Activated gamma-delta T cell treated with anti-CD3 and anti-CD28 coated beads, Interleukin-2, amount 50 U/mL, for 16 hours (primary cell): Measurements from ENCODE around the gene KAT2B.
"Not testable (repeated sequence)": the region's sequence is repeated elsewhere in the genome, so short reads cannot be mapped to it uniquely, and the experiment has no call there.

ENCODE experiments used
- DNase-seq: peaks from one replicate; pipeline ENCODE4 v3.0.0-alpha.2; 2020; ENCODE audit warnings: low read depth

The KAT2B gene

DNA sequence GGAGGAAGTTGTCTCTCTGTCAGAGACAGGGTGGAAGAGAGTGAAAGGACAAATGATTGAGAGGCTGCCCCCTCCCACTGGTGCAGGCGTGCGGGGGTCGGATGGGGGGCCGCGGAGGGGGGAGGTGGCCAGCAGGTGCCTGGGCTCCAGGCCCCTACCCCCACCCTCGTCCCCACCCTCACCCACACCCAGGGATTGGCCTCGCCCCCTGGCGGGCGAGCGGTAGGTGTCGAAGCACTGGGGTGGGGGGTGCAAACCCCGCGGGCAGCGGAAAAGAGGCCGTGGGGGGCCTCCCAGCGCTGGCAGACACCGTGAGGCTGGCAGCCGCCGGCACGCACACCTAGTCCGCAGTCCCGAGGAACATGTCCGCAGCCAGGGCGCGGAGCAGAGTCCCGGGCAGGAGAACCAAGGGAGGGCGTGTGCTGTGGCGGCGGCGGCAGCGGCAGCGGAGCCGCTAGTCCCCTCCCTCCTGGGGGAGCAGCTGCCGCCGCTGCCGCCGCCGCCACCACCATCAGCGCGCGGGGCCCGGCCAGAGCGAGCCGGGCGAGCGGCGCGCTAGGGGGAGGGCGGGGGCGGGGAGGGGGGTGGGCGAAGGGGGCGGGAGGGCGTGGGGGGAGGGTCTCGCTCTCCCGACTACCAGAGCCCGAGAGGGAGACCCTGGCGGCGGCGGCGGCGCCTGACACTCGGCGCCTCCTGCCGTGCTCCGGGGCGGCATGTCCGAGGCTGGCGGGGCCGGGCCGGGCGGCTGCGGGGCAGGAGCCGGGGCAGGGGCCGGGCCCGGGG, at the start of gene KAT2B:
Gene KAT2B (plus strand): TSS at position 682 of the 783 bp plus-strand sequence. CDS start 32 bp downstream, at position 714.
- peak; percentile 75 for DNase-seq

GRCh38 chr3:19994796-19995195, 45.5 kb upstream of the KAT2B start:
- DNase-seq, result no peak

DNA sequence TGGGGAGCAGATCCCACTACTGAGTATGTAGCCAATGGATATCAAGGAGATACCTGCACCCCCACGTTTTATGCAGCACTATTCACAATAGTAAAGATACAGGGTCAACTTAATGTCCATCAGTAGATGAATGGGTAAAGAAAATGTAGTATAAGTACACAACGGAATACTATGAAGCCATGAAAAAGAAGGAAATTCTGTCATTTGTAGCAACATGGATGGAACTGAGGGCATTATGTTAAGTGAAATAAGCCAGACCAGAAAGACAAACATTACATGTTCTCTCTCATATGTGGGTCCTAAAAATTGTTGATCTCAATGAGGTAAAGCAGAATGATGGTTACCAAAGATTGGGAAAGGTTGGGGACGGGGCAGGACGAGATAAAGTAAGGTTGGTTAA, 42.7 kb upstream of the KAT2B start:
- no peak for DNase-seq

- DNase-seq, result no peak
Measured at GRCh38 chr3:20001932-20002331, 38.3 kb upstream of the KAT2B start.

- no peak for DNase-seq
Measured at GRCh38 chr3:20007960-20008359, 32.3 kb upstream of the KAT2B start.

DNA sequence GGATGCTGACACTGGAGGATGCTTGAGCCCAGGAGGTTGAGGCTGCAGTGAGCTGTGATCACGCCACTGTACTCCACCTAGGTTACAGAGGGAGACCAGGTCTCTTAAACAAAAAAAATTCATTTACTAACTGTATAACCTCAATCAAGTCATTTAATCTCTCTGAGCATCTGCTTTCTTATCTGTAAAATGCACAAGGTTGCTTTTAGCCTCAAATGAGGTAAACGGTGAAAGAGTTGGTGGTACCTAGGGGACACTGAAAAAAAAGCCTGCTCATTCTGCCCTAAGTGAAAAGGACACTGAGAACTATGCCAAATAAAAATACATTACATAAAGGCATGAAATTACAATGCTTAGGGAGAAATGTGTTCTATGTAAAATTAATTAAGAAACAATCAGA, 31.6 kb upstream of the KAT2B start:
- no peak for DNase-seq

DNA sequence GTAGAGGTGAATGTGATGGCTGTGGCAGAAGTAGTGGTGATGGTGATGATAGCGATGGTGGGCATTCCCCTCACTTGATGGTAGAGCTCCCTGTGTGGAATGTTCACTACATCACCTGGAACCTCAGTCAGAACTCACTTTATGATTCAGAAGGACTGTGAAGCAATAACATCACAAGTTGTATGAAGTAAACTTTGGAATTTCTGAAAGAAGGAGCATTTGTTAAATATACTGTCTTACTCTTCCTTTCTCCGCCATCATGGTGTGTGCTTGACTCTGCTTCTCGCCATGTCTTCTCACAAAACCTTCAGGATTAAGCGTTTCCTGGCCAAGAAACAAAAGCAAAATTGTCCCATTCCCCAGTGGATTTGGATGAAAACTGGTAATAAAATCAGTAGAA, 28.1 kb upstream of the KAT2B start, which contains the start of gene PP2D1:
Gene PP2D1 (minus strand): TSS at position 101 of the 400 bp plus-strand sequence. CDS start 192 bp downstream, outside the sequence.
- no peak for DNase-seq

DNA sequence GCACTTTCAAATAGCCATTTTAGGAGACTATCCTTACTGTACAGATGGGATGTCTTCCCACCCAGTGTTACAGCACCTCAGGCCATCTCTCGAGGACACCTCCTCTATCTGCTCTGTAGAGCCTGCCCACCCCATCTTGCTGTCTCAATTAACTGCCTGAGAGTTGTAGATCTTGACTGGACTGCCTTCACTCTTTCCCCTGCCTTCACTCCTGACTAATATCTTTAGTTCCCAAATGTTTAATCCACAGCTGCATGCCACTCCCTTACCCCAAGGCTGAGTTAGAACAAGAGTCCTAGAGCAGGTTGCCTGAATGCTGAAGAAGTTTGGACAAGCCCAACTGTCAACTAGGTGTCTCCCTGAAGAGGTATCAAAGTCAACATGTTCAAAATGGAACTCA, 26.9 kb upstream of the KAT2B start:
- DNase-seq, result no peak

DNA sequence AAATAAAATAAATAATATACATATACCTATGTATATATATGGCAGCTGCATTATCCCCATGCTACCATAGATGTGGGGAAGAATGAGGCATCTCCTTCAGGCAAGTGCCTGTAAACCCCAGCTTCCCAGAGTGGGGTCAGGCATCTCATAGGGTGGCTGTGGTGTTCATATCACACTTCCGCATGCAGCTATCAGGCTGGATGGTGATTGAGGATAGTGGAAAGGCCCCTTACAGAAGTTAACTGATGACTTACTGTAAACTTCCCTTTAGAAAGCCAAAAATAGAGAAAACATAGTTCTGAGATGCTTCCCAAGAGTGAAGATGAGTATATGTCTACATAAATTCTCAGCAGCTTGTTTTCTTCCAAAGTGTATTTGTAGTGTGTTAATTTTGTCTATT, 24.7 kb upstream of the KAT2B start:
- DNase-seq, result no peak

DNA sequence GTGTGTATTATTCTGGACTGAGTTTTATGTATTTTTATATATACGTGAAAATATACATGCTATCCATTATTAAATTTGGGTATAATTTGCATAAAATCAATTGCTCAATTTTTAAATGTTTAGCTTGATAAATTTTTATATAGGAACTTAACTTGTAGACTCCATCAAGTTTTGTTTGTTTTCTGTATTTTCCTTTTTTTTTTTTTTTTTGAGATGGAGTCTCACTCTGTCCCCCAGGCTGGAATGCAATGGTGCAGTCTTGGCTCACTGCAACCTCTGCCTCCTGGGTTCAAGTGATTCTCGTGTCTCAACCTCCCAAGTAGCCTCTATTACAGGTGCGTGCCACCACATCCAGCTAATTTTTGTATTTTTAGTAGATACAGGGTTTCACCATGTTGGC, 24.2 kb upstream of the KAT2B start:
- not testable (repeated sequence) for DNase-seq

- no peak for DNase-seq
Measured at GRCh38 chr3:20022954-20023622, 17.2 kb upstream of the KAT2B start.

DNA sequence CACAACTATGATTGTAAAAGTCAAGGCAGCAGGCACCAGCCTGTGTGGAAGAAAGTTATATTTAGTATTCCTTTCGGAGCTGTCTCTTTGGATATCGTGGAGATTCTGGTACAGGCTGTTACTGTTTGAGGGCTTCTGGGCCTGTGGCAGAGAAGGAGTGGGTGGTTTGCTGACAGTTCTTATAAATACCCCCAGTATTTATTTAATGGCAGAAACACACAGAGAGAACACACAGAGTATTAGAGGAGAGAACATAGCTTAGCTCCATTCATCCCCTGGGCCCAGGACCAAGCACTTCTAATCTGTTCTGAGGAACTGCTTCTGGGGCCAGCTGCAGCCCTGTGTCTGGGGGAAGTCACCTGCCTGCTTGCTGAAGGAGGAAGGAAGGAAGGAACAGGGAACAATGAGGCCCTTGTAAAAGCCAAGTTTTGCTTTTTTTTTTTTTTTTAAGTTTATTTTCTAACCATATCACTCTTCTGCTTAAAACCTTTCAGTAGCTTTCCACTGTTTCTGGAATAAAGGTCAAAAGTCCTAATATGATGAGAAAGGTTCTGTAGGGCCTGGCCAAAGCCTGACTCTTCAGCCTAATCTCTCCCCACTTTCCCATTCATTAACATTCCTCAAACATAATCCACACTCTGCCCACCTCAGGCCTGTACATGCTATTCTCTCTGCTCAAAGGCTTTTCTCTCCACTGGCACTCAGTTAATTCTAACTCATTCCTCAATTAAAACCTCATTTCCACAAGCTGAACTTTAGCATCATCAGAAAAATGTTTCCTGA, 16.4 kb upstream of the KAT2B start:
- no peak for DNase-seq

- DNase-seq, result no peak
Measured at GRCh38 chr3:20027136-20027535, 13.1 kb upstream of the KAT2B start.

DNA sequence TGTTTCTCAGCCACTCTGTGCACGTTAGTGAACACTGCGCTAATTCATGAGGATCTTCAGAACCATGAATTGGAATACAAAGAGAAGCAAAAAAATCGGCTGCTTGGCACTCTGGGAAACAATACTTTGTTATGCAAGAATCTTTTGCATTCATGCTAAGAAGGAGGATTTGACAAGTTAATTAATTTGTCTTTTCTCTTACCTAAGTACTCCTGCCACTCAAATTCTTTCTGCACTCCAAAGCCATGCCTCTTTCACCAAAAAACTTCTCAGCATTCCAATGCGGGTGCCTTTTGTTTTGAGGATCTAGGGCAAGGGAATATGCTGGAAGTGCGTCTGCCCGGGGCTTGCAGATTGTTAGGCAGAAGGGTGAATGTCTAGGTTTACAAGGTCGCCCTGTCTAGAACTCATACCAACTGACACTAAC, 11.3 kb upstream of the KAT2B start:
- DNase-seq, result no peak

GRCh38 chr3:20031939-20032338, 8.3 kb upstream of the KAT2B start:
- not testable (repeated sequence) for DNase-seq

DNA sequence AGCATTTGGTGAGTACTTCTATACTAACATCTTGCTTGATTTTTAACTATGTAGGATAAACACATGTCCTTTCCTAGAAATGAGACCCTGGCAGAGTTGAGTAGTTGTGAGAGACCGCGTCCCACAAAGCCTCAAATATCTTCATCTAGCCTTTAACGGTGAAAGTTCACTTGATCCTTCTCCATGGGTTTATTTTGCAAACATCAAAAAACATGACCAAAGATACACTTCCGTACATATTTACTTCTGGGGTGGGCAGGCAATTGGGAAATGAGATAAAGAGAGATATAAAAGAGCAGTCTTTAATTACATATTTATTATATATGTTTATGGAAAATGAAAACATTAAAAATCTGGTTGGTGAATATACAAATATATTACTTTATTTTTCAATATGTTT, 5.2 kb upstream of the KAT2B start:
- no peak for DNase-seq

DNA sequence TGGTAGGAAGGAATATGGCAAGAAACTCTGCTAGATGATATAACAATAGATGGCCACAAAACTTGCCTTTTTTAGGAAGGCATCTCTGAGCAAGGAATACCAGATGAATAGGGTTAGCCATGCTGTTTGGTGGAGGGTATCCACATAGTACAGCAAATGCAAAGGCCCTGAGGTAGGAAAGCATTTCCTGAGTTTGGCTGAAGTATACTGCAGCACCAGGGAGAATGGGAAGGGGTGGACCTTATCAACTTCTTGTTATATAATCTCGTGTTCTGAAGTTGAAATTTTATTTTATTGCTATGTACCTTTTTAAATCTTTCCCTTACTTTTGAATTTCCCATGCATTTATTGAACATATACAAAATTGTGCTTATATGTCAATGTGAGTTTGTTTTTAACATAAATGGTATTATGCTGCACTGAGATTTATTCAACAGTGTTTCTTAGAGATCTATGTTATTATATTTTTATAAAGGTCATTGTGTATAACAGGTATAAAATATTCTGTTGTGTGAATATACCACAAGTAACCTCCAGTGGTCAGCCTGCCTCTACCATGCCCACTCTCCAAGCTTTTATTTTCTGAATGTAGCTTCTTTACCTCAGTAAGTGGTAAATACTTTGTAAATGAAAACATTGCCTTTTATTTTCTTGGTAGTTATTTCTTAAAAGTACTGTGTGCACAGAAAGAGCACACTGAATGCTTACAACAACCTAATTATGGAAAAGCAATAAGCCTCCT, 2.8 kb upstream of the KAT2B start:
- DNase-seq, result no peak

DNA sequence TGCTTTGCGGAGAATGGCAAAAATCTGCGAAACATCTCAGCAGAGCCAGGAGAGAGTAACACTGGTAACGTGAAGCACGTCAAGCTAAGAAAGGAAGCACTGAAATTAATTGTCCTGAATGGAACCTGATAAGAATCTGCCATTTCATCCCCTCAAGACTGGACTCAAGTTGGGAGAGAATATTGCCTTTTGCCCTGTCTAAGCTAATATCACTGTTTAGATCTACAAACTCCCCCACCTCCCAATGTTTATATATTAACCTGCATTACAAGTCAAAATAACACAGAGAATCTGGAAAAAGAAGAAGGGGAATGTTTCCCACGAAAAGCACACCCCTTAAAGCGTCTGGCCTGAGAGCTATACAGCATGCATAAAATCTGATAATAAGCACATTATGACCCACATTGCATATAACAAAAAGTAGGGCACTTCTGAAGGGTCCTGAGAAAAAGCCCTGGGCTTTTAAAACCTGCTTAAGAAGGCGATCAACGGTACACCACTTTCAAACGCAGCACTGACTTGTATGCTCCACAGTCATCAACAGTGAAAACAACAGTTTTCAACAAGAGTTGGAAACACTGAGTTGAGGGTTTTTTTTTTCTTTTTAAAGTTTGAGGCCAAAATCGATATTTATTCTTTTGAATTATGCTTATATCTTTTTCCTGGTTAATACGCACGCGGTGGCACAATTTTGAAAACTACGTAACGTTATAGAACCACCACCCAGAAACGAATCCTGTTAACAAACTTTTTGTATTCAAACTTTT, 1.4 kb upstream of the KAT2B start:
- no peak for DNase-seq

DNA sequence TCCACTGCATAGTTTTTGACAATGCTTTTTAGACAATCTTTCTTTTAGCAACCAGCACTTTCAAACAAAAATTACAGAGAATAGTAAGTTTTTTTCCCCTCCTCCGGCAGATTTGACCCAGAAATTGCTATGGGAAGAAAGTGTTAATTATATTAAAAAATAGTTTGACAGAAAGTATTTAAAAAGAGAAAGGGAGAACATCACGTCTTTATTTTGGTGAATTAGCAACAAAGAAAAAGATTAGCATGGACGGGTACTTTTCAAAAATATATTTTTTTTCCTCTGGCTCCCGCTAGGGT, 831 bp upstream of the KAT2B start:
- no peak for DNase-seq

DNA sequence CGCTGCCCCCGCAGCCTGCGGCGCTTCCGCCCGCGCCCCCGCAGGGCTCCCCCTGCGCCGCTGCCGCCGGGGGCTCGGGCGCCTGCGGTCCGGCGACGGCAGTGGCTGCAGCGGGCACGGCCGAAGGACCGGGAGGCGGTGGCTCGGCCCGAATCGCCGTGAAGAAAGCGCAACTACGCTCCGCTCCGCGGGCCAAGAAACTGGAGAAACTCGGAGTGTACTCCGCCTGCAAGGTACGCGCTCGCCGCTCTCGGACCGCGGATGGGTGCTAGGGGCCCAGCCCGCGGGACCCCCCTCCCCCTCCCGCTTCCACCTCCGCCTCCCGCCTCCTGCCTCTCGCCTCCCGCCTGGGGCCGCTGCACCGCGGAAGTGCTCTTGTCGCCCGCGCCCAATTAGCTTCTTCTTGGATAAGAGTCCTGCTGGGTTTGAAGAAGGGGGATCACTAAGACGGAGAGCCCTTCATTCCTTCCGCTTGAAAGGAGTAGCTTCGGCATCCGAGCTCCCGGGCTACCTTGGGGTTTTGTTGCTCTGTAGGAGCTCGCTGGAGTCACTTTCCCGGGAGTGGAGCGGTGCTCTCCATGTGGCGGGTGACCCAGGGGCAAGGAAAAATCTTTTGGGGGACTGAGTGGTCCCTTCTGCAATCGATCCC, 426 bp downstream of the KAT2B start:
- peak; percentile 45 for DNase-seq
